Measurements from ENCODE around the gene TMEM163.

- no peak for TF ChIP-seq POLR2A (IDR thresholded peaks at IDR 0.05; ENCODE audit: low read length)
- no peak for TF ChIP-seq GATA1 (IDR thresholded peaks at IDR 0.05; ENCODE audit: low read depth, low read length)
Measured at GRCh38 chr2:134703426-134703825, 15.4 kb downstream of the TMEM163 start.
